Liver (tissue), 9 donors: Measurements from ENCODE around the gene SDC1. TPM values are rescaled to one million over a fixed set of nuclear protein-coding genes. Genes with fewer than 3 reads are reported as not detected.

Experiments used
- DNase-seq: peaks from one replicate; pipeline ENCODE4 v3.0.0-alpha.2; 2017; ENCODE audit warnings: low spot score
- H3K27ac ChIP-seq, 2 donors: one replicate each; pipeline ENCODE4 v1.7.0; 2013; ENCODE audit warnings: inconsistent platforms in 2 of 2, low read length in 2 of 2, control low read depth in 1 of 2, low read depth in 1 of 2, mild to moderate bottlenecking in 1 of 2
- H3K27me3 ChIP-seq, 4 donors: one replicate each; pipeline versions ENCODE4 v1.6.1 to v1.7.0; 2013; ENCODE audit warnings: low read length in 3 of 4, inconsistent platforms in 1 of 4, mild to moderate bottlenecking in 1 of 4, moderate library complexity in 1 of 4; ENCODE audit not compliant: control insufficient read depth in 4 of 4, insufficient read depth in 4 of 4
- H3K36me3 ChIP-seq, 4 donors: one replicate each; pipeline versions ENCODE4 v1.6.1 to v1.7.0; 2013; ENCODE audit warnings: low read length in 3 of 4, mild to moderate bottlenecking in 3 of 4, low read depth in 1 of 4, moderate library complexity in 1 of 4; ENCODE audit not compliant: control insufficient read depth in 4 of 4, insufficient read depth in 3 of 4
- H3K4me1 ChIP-seq, 4 donors: one replicate each; pipeline versions ENCODE4 v1.6.1 to v1.7.0; 2013; ENCODE audit warnings: low read length in 3 of 4, mild to moderate bottlenecking in 3 of 4, moderate library complexity in 1 of 4; ENCODE audit not compliant: control insufficient read depth in 4 of 4, insufficient read depth in 4 of 4
- H3K4me3 ChIP-seq, 3 donors: one replicate each; pipeline versions ENCODE4 v1.6.1 to v1.7.0; 2013; ENCODE audit warnings: low read length in 3 of 3, control low read depth in 1 of 3, low read depth in 1 of 3, mild to moderate bottlenecking in 1 of 3
- H3K9ac ChIP-seq, 2 donors: one replicate each; pipeline ENCODE4 v1.7.0; 2013; ENCODE audit warnings: low read length in 2 of 2, mild to moderate bottlenecking in 2 of 2, moderate library complexity in 2 of 2, control low read depth in 1 of 2, low read depth in 1 of 2
- H3K9me3 ChIP-seq, 4 donors: one replicate each; pipeline versions ENCODE4 v1.6.1 to v1.7.0; 2013; ENCODE audit warnings: low read length in 3 of 4; ENCODE audit not compliant: control insufficient read depth in 4 of 4
- ATF3 ChIP-seq: IDR thresholded peaks from 2 replicates; pipeline ENCODE4 v1.6.1; 2016; ENCODE audit warnings: antibody characterized with exemption
- EGR1 ChIP-seq, 2 donors: IDR thresholded peaks; 2 replicates each; pipeline ENCODE4 v1.6.1; 2016 to 2018; ENCODE audit warnings: antibody characterized with exemption in 2 of 2, low read depth in 2 of 2
- FOXA1 ChIP-seq: IDR thresholded peaks from 2 replicates; pipeline ENCODE4 v1.6.1; 2016; ENCODE audit warnings: antibody characterized with exemption
- FOXA2 ChIP-seq: IDR thresholded peaks from 2 replicates; pipeline ENCODE4 v1.6.1; 2016; ENCODE audit warnings: antibody characterized with exemption
- GABPA ChIP-seq, 2 donors: IDR thresholded peaks in 1 of 2; conservative IDR thresholded peaks in 1 of 2; 2 replicates each; pipeline ENCODE4 v1.6.1; 2016; ENCODE audit warnings: antibody characterized with exemption in 2 of 2, mild to moderate bottlenecking in 1 of 2, moderate library complexity in 1 of 2
- HNF4A ChIP-seq, 2 donors: conservative IDR thresholded peaks; 2 replicates each; pipeline ENCODE4 v1.6.1; 2016; ENCODE audit warnings: antibody characterized with exemption in 2 of 2, mild to moderate bottlenecking in 2 of 2
- HNF4G ChIP-seq: IDR thresholded peaks from 2 replicates; pipeline ENCODE4 v1.6.1; 2016; ENCODE audit warnings: antibody characterized with exemption
- JUND ChIP-seq, 2 donors: IDR thresholded peaks; 2 replicates each; pipeline ENCODE4 v1.6.1; 2016; ENCODE audit warnings: antibody characterized with exemption in 2 of 2
- NR2F2 ChIP-seq: IDR thresholded peaks from 2 replicates; pipeline ENCODE4 v1.6.1; 2016; ENCODE audit warnings: antibody characterized with exemption
- RAD21 ChIP-seq, 2 donors: IDR thresholded peaks; 2 replicates each; pipeline ENCODE4 v1.6.1; 2016; ENCODE audit warnings: antibody characterized with exemption in 2 of 2, mild to moderate bottlenecking in 2 of 2
- RXRA ChIP-seq, 2 donors: IDR thresholded peaks; 2 replicates each; pipeline ENCODE4 v1.6.1; 2017 to 2018; ENCODE audit warnings: antibody characterized with exemption in 2 of 2, mild to moderate bottlenecking in 1 of 2
- SP1 ChIP-seq: IDR thresholded peaks from 2 replicates; pipeline ENCODE4 v1.6.1; 2018; ENCODE audit warnings: antibody characterized with exemption, mild to moderate bottlenecking
- TAF1 ChIP-seq: conservative IDR thresholded peaks from 2 replicates; pipeline ENCODE4 v1.6.1; 2016; ENCODE audit warnings: antibody characterized with exemption, mild to moderate bottlenecking
- YY1 ChIP-seq: IDR thresholded peaks from 2 replicates; pipeline ENCODE4 v1.6.1; 2016; ENCODE audit warnings: antibody characterized with exemption, mild to moderate bottlenecking
- whole genome bisulfite sequencing: extraction: QIAGEN DNeasy Blood & Tissue Kit; methylation state at CpG from one replicate; pipeline ENCODE4 v1.1.7; 2013; 5-methylcytosine and 5-hydroxymethylcytosine counted together
- polyA plus RNA-seq, 2 donors: library from polyadenylated mRNA; stranded (reverse) in 1 of 2; unstranded in 1 of 2; fragments of 200-250 nt in 1 of 2; fragments of >200 nt in 1 of 2; fragmentation: Nextera tagmentation in 1 of 2; extraction: Ambion mirVana in 1 of 2; gene quantifications; one replicate each; pipeline versions ENCODE4 v1.2.1 to v1.2.3, GENCODE V29; 2013 to 2015
- total RNA-seq, 2 donors: library from RNA; depleted of rRNA; stranded (reverse); fragments of >200 nt; gene quantifications; one replicate each; pipeline ENCODE4 v1.2.3, GENCODE V29; 2014
- TF ChIP-seq, protein P1 (sequence below): IDR thresholded peaks from 2 replicates; pipeline ENCODE4 v1.6.1; 2016; ENCODE audit warnings: antibody characterized with exemption, mild to moderate bottlenecking
- TF ChIP-seq, protein P2 (sequence below): fragments of 150-350 bp; IDR thresholded peaks from 2 replicates; pipeline ENCODE4 v1.5.1; 2017; ENCODE audit warnings: improper control_type of control experiment, low read depth, low read length; ENCODE audit not compliant: missing input control
- TF ChIP-seq, protein P3 (sequence below): IDR thresholded peaks from 2 replicates; pipeline ENCODE4 v1.6.1; 2016; ENCODE audit warnings: antibody characterized with exemption
- TF ChIP-seq, protein P4 (sequence below): IDR thresholded peaks from 2 replicates; pipeline ENCODE4 v1.6.1; 2016; ENCODE audit warnings: antibody characterized with exemption
- donor health status: healthy.
- donor health status: healthy.
- donor health status: healthy.
- donor health status: healthy.
- donor health status: healthy.

Gene SDC1
- total and polyA plus RNA-seq, 4 donors, result 99.6 to 363 (median 196) TPM

DNA sequence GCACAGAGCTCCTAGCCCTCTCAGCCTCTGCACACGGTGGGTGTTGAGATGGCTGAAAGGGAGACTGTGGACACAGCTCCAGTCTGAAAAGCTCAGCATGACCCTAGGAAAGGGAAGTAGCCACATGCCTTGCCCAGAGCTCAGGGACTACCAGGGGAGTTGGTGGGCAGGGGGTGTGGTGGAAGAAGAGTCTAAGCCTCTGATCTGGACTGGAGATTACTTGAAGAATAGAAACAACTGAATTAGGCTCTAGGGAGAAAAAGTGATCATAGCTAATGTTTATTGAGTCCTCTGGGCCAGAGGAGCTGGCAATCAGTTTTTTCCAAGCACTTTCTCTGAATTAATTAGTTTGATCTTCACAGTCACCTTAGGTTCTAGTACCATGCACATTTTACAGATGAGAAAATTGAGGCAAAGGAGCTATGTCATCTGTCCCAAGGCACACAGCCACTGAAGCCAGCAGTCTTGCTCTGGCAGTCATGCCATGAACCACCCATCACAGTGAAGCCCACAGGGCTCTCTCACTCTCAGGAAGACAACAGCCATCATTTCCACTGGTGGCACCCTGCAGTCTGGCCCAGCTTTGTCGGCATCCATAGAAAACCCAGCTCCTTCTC, 10.3 kb downstream of the SDC1 start:
- Histone ChIP-seq H3K4me3 (peak overlapping the region in 1 of 3 donors; percentile 9), H3K36me3 (no peaks in the 10 kb centered on the region), H3K4me1 (peaks cover 18 to 95% (median 71%) of the 10 kb centered on the region in 4 donors), H3K27ac (peak overlapping the region; percentile 94 to 98), H3K27me3 (no peaks in the 10 kb centered on the region), H3K9ac (peak overlapping the region; percentile 40 to 52), H3K9me3 (no peaks in the 10 kb centered on the region)
- no peak for DNase-seq
- TF ChIP-seq, protein P1, sequence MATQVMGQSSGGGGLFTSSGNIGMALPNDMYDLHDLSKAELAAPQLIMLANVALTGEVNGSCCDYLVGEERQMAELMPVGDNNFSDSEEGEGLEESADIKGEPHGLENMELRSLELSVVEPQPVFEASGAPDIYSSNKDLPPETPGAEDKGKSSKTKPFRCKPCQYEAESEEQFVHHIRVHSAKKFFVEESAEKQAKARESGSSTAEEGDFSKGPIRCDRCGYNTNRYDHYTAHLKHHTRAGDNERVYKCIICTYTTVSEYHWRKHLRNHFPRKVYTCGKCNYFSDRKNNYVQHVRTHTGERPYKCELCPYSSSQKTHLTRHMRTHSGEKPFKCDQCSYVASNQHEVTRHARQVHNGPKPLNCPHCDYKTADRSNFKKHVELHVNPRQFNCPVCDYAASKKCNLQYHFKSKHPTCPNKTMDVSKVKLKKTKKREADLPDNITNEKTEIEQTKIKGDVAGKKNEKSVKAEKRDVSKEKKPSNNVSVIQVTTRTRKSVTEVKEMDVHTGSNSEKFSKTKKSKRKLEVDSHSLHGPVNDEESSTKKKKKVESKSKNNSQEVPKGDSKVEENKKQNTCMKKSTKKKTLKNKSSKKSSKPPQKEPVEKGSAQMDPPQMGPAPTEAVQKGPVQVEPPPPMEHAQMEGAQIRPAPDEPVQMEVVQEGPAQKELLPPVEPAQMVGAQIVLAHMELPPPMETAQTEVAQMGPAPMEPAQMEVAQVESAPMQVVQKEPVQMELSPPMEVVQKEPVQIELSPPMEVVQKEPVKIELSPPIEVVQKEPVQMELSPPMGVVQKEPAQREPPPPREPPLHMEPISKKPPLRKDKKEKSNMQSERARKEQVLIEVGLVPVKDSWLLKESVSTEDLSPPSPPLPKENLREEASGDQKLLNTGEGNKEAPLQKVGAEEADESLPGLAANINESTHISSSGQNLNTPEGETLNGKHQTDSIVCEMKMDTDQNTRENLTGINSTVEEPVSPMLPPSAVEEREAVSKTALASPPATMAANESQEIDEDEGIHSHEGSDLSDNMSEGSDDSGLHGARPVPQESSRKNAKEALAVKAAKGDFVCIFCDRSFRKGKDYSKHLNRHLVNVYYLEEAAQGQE, result no peak
- TF ChIP-seq RXRA (IDR thresholded peaks at IDR 0.05), result no peak
- TF ChIP-seq EGR1 (IDR thresholded peaks at IDR 0.05; ENCODE audit: low read depth in 2 of 2), result no peak
- TF ChIP-seq, protein P2, sequence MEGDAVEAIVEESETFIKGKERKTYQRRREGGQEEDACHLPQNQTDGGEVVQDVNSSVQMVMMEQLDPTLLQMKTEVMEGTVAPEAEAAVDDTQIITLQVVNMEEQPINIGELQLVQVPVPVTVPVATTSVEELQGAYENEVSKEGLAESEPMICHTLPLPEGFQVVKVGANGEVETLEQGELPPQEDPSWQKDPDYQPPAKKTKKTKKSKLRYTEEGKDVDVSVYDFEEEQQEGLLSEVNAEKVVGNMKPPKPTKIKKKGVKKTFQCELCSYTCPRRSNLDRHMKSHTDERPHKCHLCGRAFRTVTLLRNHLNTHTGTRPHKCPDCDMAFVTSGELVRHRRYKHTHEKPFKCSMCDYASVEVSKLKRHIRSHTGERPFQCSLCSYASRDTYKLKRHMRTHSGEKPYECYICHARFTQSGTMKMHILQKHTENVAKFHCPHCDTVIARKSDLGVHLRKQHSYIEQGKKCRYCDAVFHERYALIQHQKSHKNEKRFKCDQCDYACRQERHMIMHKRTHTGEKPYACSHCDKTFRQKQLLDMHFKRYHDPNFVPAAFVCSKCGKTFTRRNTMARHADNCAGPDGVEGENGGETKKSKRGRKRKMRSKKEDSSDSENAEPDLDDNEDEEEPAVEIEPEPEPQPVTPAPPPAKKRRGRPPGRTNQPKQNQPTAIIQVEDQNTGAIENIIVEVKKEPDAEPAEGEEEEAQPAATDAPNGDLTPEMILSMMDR, result no peak
- TF ChIP-seq NR2F2, result no peak
- no peak for TF ChIP-seq SP1
- no peak for TF ChIP-seq ATF3
- TF ChIP-seq FOXA2, result no peak
- TF ChIP-seq HNF4G, result no peak
- TF ChIP-seq YY1, result no peak
- no peak for TF ChIP-seq FOXA1
- no peak for TF ChIP-seq JUND (IDR thresholded peaks at IDR 0.05)
- no peak for TF ChIP-seq HNF4A (conservative IDR thresholded peaks at IDR 0.05)
- TF ChIP-seq, protein P3, sequence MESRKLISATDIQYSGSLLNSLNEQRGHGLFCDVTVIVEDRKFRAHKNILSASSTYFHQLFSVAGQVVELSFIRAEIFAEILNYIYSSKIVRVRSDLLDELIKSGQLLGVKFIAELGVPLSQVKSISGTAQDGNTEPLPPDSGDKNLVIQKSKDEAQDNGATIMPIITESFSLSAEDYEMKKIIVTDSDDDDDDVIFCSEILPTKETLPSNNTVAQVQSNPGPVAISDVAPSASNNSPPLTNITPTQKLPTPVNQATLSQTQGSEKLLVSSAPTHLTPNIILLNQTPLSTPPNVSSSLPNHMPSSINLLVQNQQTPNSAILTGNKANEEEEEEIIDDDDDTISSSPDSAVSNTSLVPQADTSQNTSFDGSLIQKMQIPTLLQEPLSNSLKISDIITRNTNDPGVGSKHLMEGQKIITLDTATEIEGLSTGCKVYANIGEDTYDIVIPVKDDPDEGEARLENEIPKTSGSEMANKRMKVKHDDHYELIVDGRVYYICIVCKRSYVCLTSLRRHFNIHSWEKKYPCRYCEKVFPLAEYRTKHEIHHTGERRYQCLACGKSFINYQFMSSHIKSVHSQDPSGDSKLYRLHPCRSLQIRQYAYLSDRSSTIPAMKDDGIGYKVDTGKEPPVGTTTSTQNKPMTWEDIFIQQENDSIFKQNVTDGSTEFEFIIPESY, result no peak
- TF ChIP-seq TAF1, result no peak
- TF ChIP-seq, protein P4, sequence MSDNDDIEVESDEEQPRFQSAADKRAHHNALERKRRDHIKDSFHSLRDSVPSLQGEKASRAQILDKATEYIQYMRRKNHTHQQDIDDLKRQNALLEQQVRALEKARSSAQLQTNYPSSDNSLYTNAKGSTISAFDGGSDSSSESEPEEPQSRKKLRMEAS, result no peak
- TF ChIP-seq GABPA (IDR thresholded peaks at IDR 0.05 in 1 of 2, conservative IDR thresholded peaks at IDR 0.05 in 1 of 2), result no peak
- TF ChIP-seq RAD21 (IDR thresholded peaks at IDR 0.05), result no peak
- WGBS, result 28% methylated on average over 2 of the region's 2 CpGs
